EH (cell line): ENCODE results near the gene CTU2.
A peak's percentile ranks its signal among the peaks of the same experiment; 100 is the strongest.

Experiments used
- DNase-seq: peaks from one replicate; pipeline ENCODE4 v3.0.0-alpha.2; 2015; ENCODE audit warnings: low read depth

The CTU2 gene

GRCh38 chr16:88761143-88761534, 54.8 kb downstream of the CTU2 start:
- DNase-seq = no peak

GRCh38 chr16:88761830-88762229, 55.5 kb downstream of the CTU2 start:
- DNase-seq = no peak

GRCh38 chr16:88762258-88762870, 56.1 kb downstream of the CTU2 start:
- DNase-seq = no peak

- no peak for DNase-seq
These were observed 56.6 kb downstream of the CTU2 start for GRCh38 chr16:88762941-88763340.

- DNase-seq = no peak
These were observed 57.3 kb downstream of the CTU2 start for GRCh38 chr16:88763502-88764053.

GRCh38 chr16:88764080-88764479, 57.8 kb downstream of the CTU2 start:
- DNase-seq = no peak

GRCh38 chr16:88764913-88765349, 58.6 kb downstream of the CTU2 start:
- peak; percentile 49 for DNase-seq
